GM23338 (cell line): ENCODE results near the gene STIM1. TPM values are rescaled to one million over a fixed set of nuclear protein-coding genes. Genes with fewer than 3 reads are reported as not detected.

Source experiments
- ATAC-seq: fragments of 200-7000 bp; cut with Tn5 transposase; 3 replicates; pipeline ENCODE4 v1.9.1; 2020
- DNase-seq: peaks from one replicate; pipeline ENCODE4 v3.0.0-alpha.2; 2015; ENCODE audit warnings: low spot score
- H2AFZ ChIP-seq: fragments of 200-600 bp; sonication (generic); 2 replicates; pipeline ENCODE4 v1.8.0; 2016; ENCODE audit warnings: antibody characterized with exemption, mild to moderate bottlenecking, moderate library complexity
- H3F3A ChIP-seq: fragments of 200-600 bp; sonication (generic); replicated peaks from 2 replicates; pipeline ENCODE4 v1.8.0; 2017; ENCODE audit warnings: antibody characterized with exemption, mixed run types, low read depth
- H3K27ac ChIP-seq: fragments of 200-600 bp; sonication (generic); 2 replicates; pipeline ENCODE4 v1.6.1; 2016; ENCODE audit warnings: low read depth
- H3K27me3 ChIP-seq: fragments of 200-600 bp; sonication (generic); 2 replicates; pipeline ENCODE4 v1.8.0; 2016; ENCODE audit warnings: mild to moderate bottlenecking, mixed run types, moderate library complexity; ENCODE audit not compliant: insufficient read depth
- H3K36me3 ChIP-seq: fragments of 200-600 bp; sonication (generic); 2 replicates; pipeline ENCODE4 v1.8.0; 2016; ENCODE audit warnings: mild to moderate bottlenecking; ENCODE audit not compliant: insufficient read depth
- H3K4me1 ChIP-seq: fragments of 200-600 bp; sonication (generic); 2 replicates; pipeline ENCODE4 v1.8.0; 2016; ENCODE audit warnings: mild to moderate bottlenecking, moderate library complexity; ENCODE audit not compliant: insufficient read depth
- H3K4me2 ChIP-seq: fragments of 200-600 bp; sonication (generic); 2 replicates; pipeline ENCODE4 v1.7.1; 2017; ENCODE audit warnings: mixed run types
- H3K4me3 ChIP-seq: fragments of 200-600 bp; sonication (generic); 2 replicates; pipeline ENCODE4 v1.6.1; 2016; ENCODE audit warnings: mixed run types
- H3K79me2 ChIP-seq: fragments of 200-600 bp; sonication (generic); replicated peaks from 2 replicates; pipeline ENCODE4 v1.8.0; 2017; ENCODE audit warnings: mild to moderate bottlenecking; ENCODE audit not compliant: insufficient read depth
- H3K9me2 ChIP-seq: fragments of 200-600 bp; sonication (generic); 2 replicates; pipeline ENCODE4 v1.8.0; 2017; ENCODE audit not compliant: insufficient read depth
- H4K20me1 ChIP-seq: fragments of 200-600 bp; sonication (generic); replicated peaks from 2 replicates; pipeline ENCODE4 v1.8.0; 2017; ENCODE audit warnings: mild to moderate bottlenecking; ENCODE audit not compliant: insufficient read depth
- H3K27ac Mint-ChIP-seq: 2 replicates; pipeline ENCODE4 v1.8.0; 2020; ENCODE audit warnings: inconsistent platforms, mild to moderate bottlenecking, moderate library complexity, mixed read lengths
- H3K27me3 Mint-ChIP-seq: 3 replicates; pipeline ENCODE4 v1.8.0; 2022; ENCODE audit warnings: low read depth, mild to moderate bottlenecking, moderate library complexity, mixed read lengths, inconsistent platforms; ENCODE audit not compliant: insufficient read depth, poor library complexity
- H3K36me3 Mint-ChIP-seq: 3 replicates; pipeline ENCODE4 v1.8.0; 2021; ENCODE audit warnings: low read depth, mild to moderate bottlenecking, inconsistent platforms, moderate library complexity, mixed read lengths
- H3K4me1 Mint-ChIP-seq: 3 replicates; pipeline ENCODE4 v1.8.0; 2020; ENCODE audit warnings: mild to moderate bottlenecking, inconsistent platforms, mixed read lengths
- H3K4me3 Mint-ChIP-seq: 3 replicates; pipeline ENCODE4 v1.8.0; 2021; ENCODE audit warnings: moderate library complexity, mild to moderate bottlenecking, inconsistent platforms, mixed read lengths
- H3K9me3 Mint-ChIP-seq: 3 replicates; pipeline ENCODE4 v1.8.0; 2020; ENCODE audit warnings: moderate library complexity, mild to moderate bottlenecking, inconsistent platforms, mixed read lengths
- CREB1 ChIP-seq: fragments of 250-450 bp; sonication (Bioruptor Pico); IDR thresholded peaks from 2 replicates; pipeline ENCODE4 v1.5.0; 2020; ENCODE audit warnings: low read depth, mild to moderate bottlenecking, moderate library complexity
- CTCF ChIP-seq, 2 experiments: fragments of 200-600 bp in 1 of 2; sonication (generic) in 1 of 2; conservative IDR thresholded peaks; 2 replicates each; pipeline versions ENCODE4 v1.5.1 to v1.6.1; 2016 to 2017; ENCODE audit warnings: antibody characterized with exemption in 2 of 2, low read depth in 2 of 2, mild to moderate bottlenecking in 2 of 2, moderate library complexity in 1 of 2
- ETS1 ChIP-seq: IDR thresholded peaks from 2 replicates; pipeline ENCODE4 v1.6.1; 2016; ENCODE audit warnings: antibody characterized with exemption
- EZH2 ChIP-seq: fragments of 200-600 bp; sonication (generic); IDR thresholded peaks from one replicate; pipeline ENCODE4 v1.8.0; 2017; ENCODE audit warnings: antibody characterized with exemption, mild to moderate bottlenecking, low read depth; ENCODE audit not compliant: unreplicated experiment
- EZH2phosphoT487 ChIP-seq: fragments of 200-600 bp; sonication (generic); IDR thresholded peaks from one replicate; pipeline ENCODE4 v1.8.1; 2018; ENCODE audit warnings: antibody characterized with exemption; ENCODE audit not compliant: unreplicated experiment
- JUNB ChIP-seq: IDR thresholded peaks from one replicate; pipeline ENCODE4 v1.6.1; 2016; ENCODE audit warnings: antibody characterized with exemption; ENCODE audit not compliant: unreplicated experiment
- NANOG ChIP-seq: IDR thresholded peaks from 2 replicates; pipeline ENCODE4 v1.6.1; 2016; ENCODE audit warnings: antibody characterized with exemption, borderline replicate concordance
- POLR2AphosphoS5 ChIP-seq: IDR thresholded peaks from 2 replicates; pipeline ENCODE4 v1.6.1; 2016; ENCODE audit warnings: antibody characterized with exemption, low read depth
- STAT1 ChIP-seq: IDR thresholded peaks from one replicate; pipeline ENCODE4 v1.6.1; 2016; ENCODE audit warnings: antibody characterized with exemption; ENCODE audit not compliant: unreplicated experiment
- ZNF114 ChIP-seq: fragments of 250-450 bp; sonication (Bioruptor Pico); IDR thresholded peaks from 2 replicates; pipeline ENCODE4 v1.5.0; 2020; ENCODE audit warnings: mild to moderate bottlenecking, moderate library complexity
- ZNF331 ChIP-seq: fragments of 250-450 bp; sonication (Bioruptor Pico); IDR thresholded peaks from 2 replicates; pipeline ENCODE4 v1.5.0; 2020; ENCODE audit warnings: low read depth, mild to moderate bottlenecking, moderate library complexity
- polyA plus RNA-seq: library from polyadenylated mRNA; unstranded; fragments of >200 nt; fragmentation: Nextera tagmentation; extraction: Ambion mirVana; gene quantifications from 2 replicates; pipeline ENCODE4 v1.2.1, GENCODE V29; 2016
- total RNA-seq: library from RNA; depleted of rRNA; stranded (reverse); fragments of >200 nt; shearing (Covaris generic); gene quantifications from 2 replicates; pipeline ENCODE4 v1.2.3, GENCODE V29; 2014

Gene STIM1
- total and polyA plus RNA-seq, 2 experiments from 2014 or later = 3.5 to 14.0 TPM

GRCh38 chr11:4111834-4112233, 256.4 kb downstream of the STIM1 start:
- Mint-ChIP-seq H3K4me3 (no peak overlapping the region), H3K4me1 (no peaks in the 10 kb centered on the region), H3K27me3 (peaks cover 3% of the 10 kb centered on the region), H3K9me3 (no peaks in the 10 kb centered on the region), H3K36me3 (peaks cover 59% of the 10 kb centered on the region), H3K27ac (no peak overlapping the region)
- Histone ChIP-seq H3F3A (no peaks in the 10 kb centered on the region), H3K27ac (no peak overlapping the region), H3K36me3 (peaks cover 51% of the 10 kb centered on the region; the same call in 1 of the 2 replicates), H3K9me2 (no peaks in the 10 kb centered on the region), H3K79me2 (no peaks in the 10 kb centered on the region), H3K4me3 (no peak overlapping the region), H2AFZ (no peak overlapping the region), H3K4me2 (no peak overlapping the region), H4K20me1 (no peaks in the 10 kb centered on the region), H3K4me1 (no peaks in the 10 kb centered on the region), H3K27me3 (no peaks in the 10 kb centered on the region)
- no peak for ATAC-seq
- TF ChIP-seq EZH2 (no peak), EZH2phosphoT487 (no peak), ZNF114 (CRISPR knock-in tag) (no peak), JUNB (no peak), ETS1 (no peak), POLR2AphosphoS5 (no peak)
- DNase-seq = no peak

GRCh38 chr11:4115128-4115527, 259.7 kb downstream of the STIM1 start:
- no peaks in the 10 kb centered on the region for H3K79me2 ChIP-seq
- ATAC-seq (no peak), DNase-seq (no peak)
- H3K4me2 ChIP-seq = no peak overlapping the region
- H3F3A ChIP-seq = no peaks in the 10 kb centered on the region
- Mint-ChIP-seq H3K27ac (no peak overlapping the region), H3K4me3 (no peak overlapping the region), H3K4me1 (no peaks in the 10 kb centered on the region), H3K9me3 (no peaks in the 10 kb centered on the region), H3K27me3 (peaks cover 4% of the 10 kb centered on the region), H3K36me3 (peaks cover 47% of the 10 kb centered on the region)
- H4K20me1 ChIP-seq = no peaks in the 10 kb centered on the region
- peaks cover 30% of the 10 kb centered on the region; the same call in 1 of the 2 replicates for H3K36me3 ChIP-seq
- no peak overlapping the region for H2AFZ ChIP-seq
- H3K4me3 ChIP-seq = no peak overlapping the region
- H3K9me2 ChIP-seq = no peaks in the 10 kb centered on the region
- TF ChIP-seq CREB1 = no peak
- no peak for TF ChIP-seq ZNF114 (CRISPR knock-in tag)
- no peak for TF ChIP-seq ETS1
- no peak for TF ChIP-seq EZH2
- TF ChIP-seq JUNB = no peak
- TF ChIP-seq CTCF (conservative IDR thresholded peaks at IDR 0.05; ENCODE audit: low read depth in 2 of 2) = no peak
- no peak for TF ChIP-seq EZH2phosphoT487
- TF ChIP-seq STAT1 = no peak
- TF ChIP-seq NANOG = no peak
- no peak for TF ChIP-seq ZNF331
- no peak for TF ChIP-seq POLR2AphosphoS5
- no peaks in the 10 kb centered on the region for H3K4me1 ChIP-seq
- H3K27me3 ChIP-seq = no peaks in the 10 kb centered on the region
- no peak overlapping the region for H3K27ac ChIP-seq
